Ascending aorta (tissue), 2 donors: ENCODE measurements around the gene RNASE7. TPM values are rescaled to one million over a fixed set of nuclear protein-coding genes. Genes with fewer than 3 reads are reported as not detected.
"Not testable (repeated sequence)": the region's sequence is repeated elsewhere in the genome, so short reads cannot be mapped to it uniquely, and the experiment has no call there.

Experiments used
- DNase-seq, 2 donors: peaks; one replicate each; pipeline ENCODE4 v3.0.0-alpha.2; 2019; ENCODE audit warnings: low spot score in 2 of 2
- H3K27ac ChIP-seq, 2 donors: fragments of 200-600 bp; sonication (generic); one replicate each; pipeline ENCODE4 v1.5.1; 2016 to 2017; ENCODE audit warnings: mild to moderate bottlenecking in 1 of 2
- H3K27me3 ChIP-seq: fragments of 200-600 bp; sonication (generic); one replicate; pipeline ENCODE4 v1.5.1; 2017
- H3K36me3 ChIP-seq, 2 donors: fragments of 200-600 bp; sonication (generic); one replicate each; pipeline ENCODE4 v1.5.1; 2016
- H3K4me1 ChIP-seq, 2 donors: fragments of 200-600 bp; sonication (generic); one replicate each; pipeline ENCODE4 v1.5.1; 2016 to 2017; ENCODE audit warnings: mild to moderate bottlenecking in 1 of 2
- H3K4me3 ChIP-seq, 2 donors: fragments of 200-600 bp; sonication (generic); one replicate each; pipeline ENCODE4 v1.5.1; 2016 to 2017; ENCODE audit warnings: mild to moderate bottlenecking in 1 of 2
- H3K9me3 ChIP-seq, 2 donors: fragments of 200-600 bp; sonication (generic); one replicate each; pipeline ENCODE4 v1.5.1; 2016
- intact Hi-C: fragments of 100-400 bp; cut with DNase I; formaldehyde crosslinking; loops from one replicate; pipeline ENCODE4 v1.15.1; 2023
- total RNA-seq: library from RNA; depleted of rRNA; stranded (reverse); fragments of >200 nt; gene quantifications from one replicate; pipeline ENCODE4 v1.1.0, GENCODE V29; 2016
- TF ChIP-seq, protein P1 (sequence below), 3 experiments: fragments of 200-600 bp in 2 of 3; fragments of 450-650 bp in 1 of 3; sonication (generic) in 2 of 3; IDR thresholded peaks; one replicate each; pipeline ENCODE4 v1.5.1; 2016 to 2019; ENCODE audit warnings: antibody characterized with exemption in 3 of 3, mild to moderate bottlenecking in 1 of 3, moderate library complexity in 1 of 3

Gene RNASE7
- total RNA-seq, 1 donor from 2014 or later, result not detected

DNA sequence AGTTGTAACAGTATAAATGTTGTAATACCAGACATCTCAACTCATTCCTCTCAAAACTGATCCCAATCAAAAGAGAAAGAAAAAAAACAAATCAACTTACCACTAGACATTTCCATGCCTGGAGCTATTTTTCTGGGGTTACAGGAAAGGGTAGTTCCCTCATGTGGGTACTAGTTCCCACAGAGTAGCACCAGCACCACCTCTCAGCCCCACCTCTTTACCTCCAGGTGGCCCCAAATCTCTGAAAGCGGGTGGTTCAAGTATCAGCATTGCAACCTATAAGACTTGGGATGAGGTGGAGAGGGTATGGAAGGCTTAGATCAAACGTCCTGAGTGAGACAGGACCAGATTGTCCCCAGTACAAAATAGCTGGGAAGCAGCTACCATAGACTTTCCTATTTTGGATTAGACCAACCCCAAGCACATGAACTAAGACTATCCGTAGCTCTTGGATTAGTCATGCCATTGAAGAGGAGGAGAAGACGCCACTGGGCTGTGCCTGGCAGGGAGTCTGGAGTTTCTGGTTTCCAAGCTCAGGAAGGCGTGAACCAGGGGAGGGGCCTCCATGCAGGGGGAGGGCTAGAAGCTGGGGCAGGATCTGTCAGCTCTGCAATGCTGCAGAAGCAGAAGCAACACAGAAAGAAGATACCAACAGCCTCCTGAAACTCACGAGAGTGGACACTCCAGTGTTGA, 43.3 kb upstream of the RNASE7 start, which contains the start of gene SLC39A2:
TSS of gene SLC39A2 (plus strand) at position 620 of the 693 bp plus-strand sequence. CDS start 154 bp downstream, outside the sequence.
- Histone ChIP-seq H3K36me3 (peaks cover 30 to 33% of the 10 kb centered on the region in 2 donors), H3K27me3 (no peaks in the 10 kb centered on the region), H3K9me3 (no peaks in the 10 kb centered on the region), H3K4me3 (no peak within 1 kb of the TSS), H3K4me1 (no peaks in the 10 kb centered on the region), H3K27ac (peak within 1 kb of the TSS in 1 of 2 donors; percentile 28)
- intact Hi-C loops, result no loop called here
- no peak for DNase-seq
- TF ChIP-seq, protein P1, sequence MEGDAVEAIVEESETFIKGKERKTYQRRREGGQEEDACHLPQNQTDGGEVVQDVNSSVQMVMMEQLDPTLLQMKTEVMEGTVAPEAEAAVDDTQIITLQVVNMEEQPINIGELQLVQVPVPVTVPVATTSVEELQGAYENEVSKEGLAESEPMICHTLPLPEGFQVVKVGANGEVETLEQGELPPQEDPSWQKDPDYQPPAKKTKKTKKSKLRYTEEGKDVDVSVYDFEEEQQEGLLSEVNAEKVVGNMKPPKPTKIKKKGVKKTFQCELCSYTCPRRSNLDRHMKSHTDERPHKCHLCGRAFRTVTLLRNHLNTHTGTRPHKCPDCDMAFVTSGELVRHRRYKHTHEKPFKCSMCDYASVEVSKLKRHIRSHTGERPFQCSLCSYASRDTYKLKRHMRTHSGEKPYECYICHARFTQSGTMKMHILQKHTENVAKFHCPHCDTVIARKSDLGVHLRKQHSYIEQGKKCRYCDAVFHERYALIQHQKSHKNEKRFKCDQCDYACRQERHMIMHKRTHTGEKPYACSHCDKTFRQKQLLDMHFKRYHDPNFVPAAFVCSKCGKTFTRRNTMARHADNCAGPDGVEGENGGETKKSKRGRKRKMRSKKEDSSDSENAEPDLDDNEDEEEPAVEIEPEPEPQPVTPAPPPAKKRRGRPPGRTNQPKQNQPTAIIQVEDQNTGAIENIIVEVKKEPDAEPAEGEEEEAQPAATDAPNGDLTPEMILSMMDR (IDR thresholded peaks at IDR 0.05), result no peak

DNA sequence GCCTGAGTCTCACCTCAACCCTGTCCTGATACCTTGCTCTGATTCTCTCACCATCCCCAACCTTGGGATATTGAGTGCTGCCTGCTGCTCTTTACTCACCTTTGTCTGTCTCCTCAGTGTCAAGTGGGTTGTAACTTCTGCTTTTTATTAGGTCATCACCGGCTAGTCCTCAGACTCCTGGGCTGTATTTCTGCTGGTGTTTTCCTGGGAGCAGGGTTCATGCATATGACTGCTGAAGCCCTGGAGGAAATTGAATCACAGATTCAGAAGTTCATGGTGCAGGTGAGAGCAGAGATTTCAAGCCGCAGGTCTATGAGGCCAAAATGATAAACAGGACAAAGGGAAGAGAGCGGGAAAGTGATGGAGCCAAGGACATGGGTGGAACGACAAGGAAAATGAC, 42.6 kb upstream of the RNASE7 start:
- peaks cover 22 to 25% of the 10 kb centered on the region in 2 donors for H3K36me3 ChIP-seq
- H3K27ac ChIP-seq, result no peak overlapping the region
- no peaks in the 10 kb centered on the region for H3K27me3 ChIP-seq
- no peak overlapping the region for H3K4me3 ChIP-seq
- intact Hi-C loops, result no loop called here
- H3K4me1 ChIP-seq, result no peaks in the 10 kb centered on the region
- DNase-seq, result no peak
- H3K9me3 ChIP-seq, result no peaks in the 10 kb centered on the region
- TF ChIP-seq, protein P1 (IDR thresholded peaks at IDR 0.05), result no peak

DNA sequence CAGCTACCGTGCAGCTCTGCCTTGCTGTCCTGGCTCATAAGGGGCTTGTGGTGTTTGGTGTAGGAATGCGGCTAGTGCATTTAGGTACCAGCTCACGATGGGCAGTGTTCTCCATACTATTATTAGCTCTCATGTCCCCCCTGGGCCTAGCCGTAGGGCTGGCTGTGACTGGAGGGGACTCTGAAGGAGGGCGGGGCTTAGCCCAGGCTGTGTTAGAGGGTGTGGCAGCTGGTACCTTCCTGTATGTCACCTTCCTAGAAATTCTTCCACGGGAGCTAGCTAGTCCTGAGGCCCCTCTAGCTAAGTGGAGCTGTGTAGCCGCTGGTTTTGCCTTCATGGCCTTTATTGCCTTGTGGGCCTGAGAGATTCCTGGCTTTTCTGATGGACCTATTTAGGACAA, 40.9 kb upstream of the RNASE7 start:
- no peaks in the 10 kb centered on the region for H3K9me3 ChIP-seq
- TF ChIP-seq, protein P1 (IDR thresholded peaks at IDR 0.05), result no peak
- DNase-seq, result no peak
- intact Hi-C loops, result no loop called here
- no peak overlapping the region for H3K4me3 ChIP-seq
- H3K27me3 ChIP-seq, result no peaks in the 10 kb centered on the region
- no peak overlapping the region for H3K27ac ChIP-seq
- H3K36me3 ChIP-seq, result peaks cover 6 to 9% of the 10 kb centered on the region in 2 donors
- no peaks in the 10 kb centered on the region for H3K4me1 ChIP-seq

DNA sequence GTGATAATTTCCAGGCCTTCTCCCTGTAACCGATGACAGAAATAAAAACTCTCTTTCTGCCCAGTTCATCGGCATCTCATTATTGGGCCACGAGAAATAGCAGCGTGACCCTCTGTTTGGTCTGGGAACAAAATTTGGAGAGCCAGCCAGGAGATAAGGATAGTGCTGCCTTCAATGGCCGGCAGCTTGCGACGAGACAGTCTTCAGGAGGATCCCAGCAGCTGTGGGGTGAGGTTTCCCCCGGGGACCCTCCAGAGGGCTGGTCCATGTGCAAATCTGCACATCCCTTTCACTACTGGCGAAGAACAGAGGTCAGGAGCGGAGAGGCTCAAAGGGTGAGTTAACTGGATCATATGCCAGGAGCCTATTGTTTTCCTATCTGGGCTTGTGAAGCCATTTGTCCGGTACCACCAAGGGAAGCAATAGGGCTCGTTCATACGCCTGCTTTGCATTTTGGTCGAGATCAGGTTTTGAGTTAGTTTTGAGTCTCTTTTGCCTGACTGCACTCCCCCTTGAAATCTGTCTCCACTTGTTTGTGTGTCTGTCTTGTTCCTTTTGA, 38.3 kb upstream of the RNASE7 start:
- H3K36me3 ChIP-seq, result no peaks in the 10 kb centered on the region
- intact Hi-C loops, result no loop called here
- TF ChIP-seq, protein P1 (IDR thresholded peaks at IDR 0.05), result no peak
- H3K27ac ChIP-seq, result no peak overlapping the region
- H3K4me1 ChIP-seq, result no peaks in the 10 kb centered on the region
- DNase-seq, result no peak
- H3K4me3 ChIP-seq, result no peak overlapping the region
- H3K27me3 ChIP-seq, result no peaks in the 10 kb centered on the region
- H3K9me3 ChIP-seq, result no peaks in the 10 kb centered on the region

DNA sequence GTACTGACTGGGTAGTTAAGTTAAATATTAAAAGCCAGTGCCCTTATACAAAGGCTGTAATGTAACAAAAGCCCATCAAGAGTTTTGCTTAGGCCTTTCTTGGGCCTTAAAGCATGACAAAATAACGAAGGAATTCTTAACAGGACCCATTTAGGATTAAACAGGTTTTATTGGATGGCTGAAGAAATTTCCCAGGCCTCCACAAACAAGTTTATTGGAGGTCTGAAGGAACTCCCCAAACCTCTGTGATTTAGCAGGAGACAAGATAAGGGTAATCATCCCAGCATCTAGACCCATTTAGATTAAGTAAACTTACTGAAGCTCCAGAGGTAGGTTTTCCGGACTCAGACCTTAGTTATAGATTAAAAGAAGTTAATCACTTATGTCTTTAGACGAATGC, 32.4 kb upstream of the RNASE7 start:
- intact Hi-C loops, DNase-seq: not testable (repeated sequence)

DNA sequence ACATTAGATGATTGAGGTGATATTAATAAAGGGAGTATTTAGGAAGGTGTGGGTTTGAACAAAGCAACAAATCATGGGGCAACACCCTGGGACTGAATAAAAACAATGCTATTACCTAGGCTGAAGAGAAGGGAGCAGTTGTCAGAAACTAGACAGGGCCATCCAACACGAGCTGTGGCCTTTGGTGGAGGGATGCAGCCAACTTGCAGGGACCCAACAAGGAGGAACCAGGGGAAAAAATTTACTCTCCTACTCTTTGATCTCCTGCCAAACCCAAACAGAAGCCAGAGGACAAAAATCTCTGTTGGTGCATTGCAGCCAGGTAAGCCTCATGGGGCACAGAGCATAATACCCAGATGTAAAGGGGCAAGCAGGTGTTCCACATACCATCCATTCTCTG, 31.0 kb upstream of the RNASE7 start:
- intact Hi-C loops, result no loop called here
- TF ChIP-seq, protein P1 (IDR thresholded peaks at IDR 0.05), result no peak
- no peaks in the 10 kb centered on the region for H3K4me1 ChIP-seq
- no peaks in the 10 kb centered on the region for H3K27me3 ChIP-seq
- no peaks in the 10 kb centered on the region for H3K36me3 ChIP-seq
- no peak overlapping the region for H3K27ac ChIP-seq
- H3K4me3 ChIP-seq, result no peak overlapping the region
- DNase-seq, result no peak
- H3K9me3 ChIP-seq, result no peaks in the 10 kb centered on the region

More for the DNA sequence above, 32.4 kb upstream of the RNASE7 start:
- H3K27me3 ChIP-seq, H3K27ac ChIP-seq, H3K9me3 ChIP-seq, H3K4me3 ChIP-seq, H3K36me3 ChIP-seq, H3K4me1 ChIP-seq: not testable (repeated sequence)
